ENCODE results near the gene FRAS1.
"Not testable (repeated sequence)": the region's sequence is repeated elsewhere in the genome, so short reads cannot be mapped to it uniquely, and the experiment has no call there.

Gene FRAS1

DNA sequence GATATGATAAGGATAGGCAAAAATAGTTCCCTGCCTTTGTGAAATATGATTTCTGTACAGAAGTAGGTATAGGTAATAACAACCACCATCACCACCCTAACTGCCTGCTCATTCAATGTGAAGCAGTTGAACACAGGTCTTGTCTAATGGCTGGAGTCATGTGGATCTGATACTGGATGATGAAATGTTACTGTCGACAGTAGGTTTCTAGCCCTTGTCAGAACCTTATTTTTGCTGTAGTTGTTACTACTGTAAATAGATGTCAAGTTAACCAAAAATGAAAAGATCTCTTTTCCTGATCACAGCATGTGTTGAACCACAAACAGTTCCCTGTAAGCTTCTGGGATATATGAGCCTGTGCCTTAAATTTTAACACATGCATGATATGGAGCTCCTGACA, 142.9 kb downstream of the FRAS1 start:
- H3K27ac ChIP-seq: no peak overlapping the region
- no peak overlapping the region for H3K4me3 ChIP-seq

DNA sequence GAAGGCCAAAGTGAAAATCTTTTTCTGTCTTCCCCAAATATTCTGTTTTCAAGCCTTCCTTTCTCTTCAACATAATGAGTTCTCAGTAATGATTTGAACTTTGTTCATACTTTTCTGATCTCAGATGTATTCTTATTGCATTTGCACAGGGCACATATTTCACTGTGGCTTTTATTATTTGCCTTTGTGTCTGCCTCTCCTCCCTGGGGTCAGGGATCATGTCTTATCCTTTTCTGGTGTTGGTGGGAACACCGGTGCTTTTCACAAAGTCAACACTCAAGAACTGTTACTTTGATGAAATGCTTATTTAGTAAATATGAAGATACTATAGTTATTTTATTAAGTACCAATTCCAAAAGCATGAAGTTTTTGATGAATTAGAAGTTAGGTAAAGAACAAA, 143.8 kb downstream of the FRAS1 start:
- Histone ChIP-seq H3K4me3 (no peak overlapping the region), H3K27ac (no peak overlapping the region)

DNA sequence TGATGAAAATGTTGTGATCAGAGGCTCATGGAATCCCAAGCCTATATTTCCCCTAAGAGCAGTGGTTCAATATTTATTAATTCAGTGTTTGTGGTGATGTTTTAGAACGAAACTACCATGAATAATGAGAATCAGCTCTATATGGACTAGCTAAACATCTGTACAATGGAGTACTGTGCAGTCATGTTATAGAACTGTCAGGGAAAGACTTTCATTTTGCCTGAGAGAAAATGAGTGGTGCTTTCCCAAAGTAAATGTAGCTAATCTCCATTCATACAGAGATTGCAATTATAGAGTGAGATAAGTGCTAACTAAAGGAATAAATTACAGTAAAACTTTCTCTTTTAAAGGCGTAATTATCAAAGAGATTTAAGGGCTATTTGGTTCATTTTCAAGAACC, 147.1 kb downstream of the FRAS1 start:
- H3K4me3 ChIP-seq: no peak overlapping the region
- no peak overlapping the region for H3K27ac ChIP-seq

DNA sequence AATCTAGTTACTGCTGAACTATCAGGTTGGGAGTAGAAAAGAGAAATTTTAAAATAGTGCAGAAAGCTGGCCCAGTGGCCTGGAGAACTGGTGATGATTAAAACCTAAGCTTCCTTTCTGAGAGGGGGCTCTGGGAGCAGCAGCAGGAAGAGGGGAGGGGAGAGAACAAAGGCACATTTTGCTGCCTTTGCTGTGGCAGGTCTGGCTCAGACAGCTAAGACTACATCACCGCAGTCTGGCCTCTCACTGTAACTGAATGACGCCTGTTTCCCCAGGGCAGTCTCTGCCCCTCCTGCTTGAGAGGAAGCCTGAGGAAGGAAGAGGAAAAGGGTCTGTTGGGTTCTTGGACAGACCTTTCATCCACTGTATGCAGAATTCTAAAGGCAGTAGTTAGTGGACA, 148.5 kb downstream of the FRAS1 start:
- H3K4me3 ChIP-seq: no peak overlapping the region
- no peak overlapping the region for H3K27ac ChIP-seq

DNA sequence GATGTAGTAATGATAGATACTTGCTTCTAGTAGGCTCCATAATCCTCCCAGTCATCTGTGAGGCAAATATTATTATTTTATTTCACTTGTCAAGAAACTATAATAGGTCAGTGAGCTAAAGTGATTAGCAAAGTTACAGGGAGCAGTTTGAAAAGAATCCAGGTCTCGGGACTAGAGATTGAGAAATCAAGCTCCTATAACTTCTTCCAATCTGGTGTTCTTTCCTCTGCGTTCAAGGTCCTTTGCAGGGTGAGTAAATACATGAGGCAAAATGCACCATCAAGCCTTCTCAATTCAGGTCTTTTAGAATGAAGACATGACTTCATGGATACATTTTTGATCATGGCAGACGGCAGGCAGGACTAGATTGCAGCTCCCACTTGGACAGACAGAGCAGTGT, 150.4 kb downstream of the FRAS1 start:
- no peak overlapping the region for H3K4me3 ChIP-seq
- H3K27ac ChIP-seq: no peak overlapping the region

DNA sequence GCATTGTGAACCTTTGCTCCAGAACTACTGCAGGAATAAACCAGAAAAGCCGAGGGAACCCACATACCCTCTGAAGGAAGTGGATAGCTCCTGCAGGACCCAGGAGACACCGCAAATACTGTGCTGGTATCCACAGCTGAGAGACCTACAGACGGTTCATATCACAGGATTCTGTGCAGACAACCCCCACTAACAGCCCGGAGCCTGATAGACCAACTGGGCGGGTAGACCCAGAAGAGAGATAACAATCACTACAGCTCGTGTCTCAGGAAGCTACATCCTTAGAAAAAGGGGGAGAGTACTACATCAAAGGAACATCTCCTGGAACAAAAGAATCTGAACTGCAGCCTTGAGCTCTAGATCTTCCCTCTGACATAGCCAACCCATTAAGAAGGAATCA, 150.8 kb downstream of the FRAS1 start:
- Histone ChIP-seq H3K27ac (no peak overlapping the region), H3K4me3 (no peak overlapping the region)

DNA sequence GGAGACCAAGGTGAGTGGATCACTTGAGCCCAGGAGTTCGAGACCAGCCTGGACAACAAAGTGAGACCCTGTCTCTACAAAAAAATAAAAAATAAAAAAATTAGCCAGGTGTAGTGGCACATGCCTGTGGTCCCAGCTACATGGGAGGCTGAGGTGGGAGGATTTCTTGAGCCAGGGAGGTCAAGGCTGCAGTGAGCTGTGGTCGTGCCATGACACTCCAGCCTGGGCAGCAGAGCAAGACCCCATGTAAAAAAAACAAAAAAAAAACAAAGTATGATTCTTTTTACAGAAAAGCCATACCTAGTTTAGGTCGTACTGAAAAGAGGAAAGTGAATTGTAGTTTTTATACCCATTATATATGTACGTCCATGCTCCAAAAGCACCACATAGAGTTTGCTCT, 151.8 kb downstream of the FRAS1 start:
- not testable (repeated sequence) for H3K4me3 ChIP-seq, H3K27ac ChIP-seq

DNA sequence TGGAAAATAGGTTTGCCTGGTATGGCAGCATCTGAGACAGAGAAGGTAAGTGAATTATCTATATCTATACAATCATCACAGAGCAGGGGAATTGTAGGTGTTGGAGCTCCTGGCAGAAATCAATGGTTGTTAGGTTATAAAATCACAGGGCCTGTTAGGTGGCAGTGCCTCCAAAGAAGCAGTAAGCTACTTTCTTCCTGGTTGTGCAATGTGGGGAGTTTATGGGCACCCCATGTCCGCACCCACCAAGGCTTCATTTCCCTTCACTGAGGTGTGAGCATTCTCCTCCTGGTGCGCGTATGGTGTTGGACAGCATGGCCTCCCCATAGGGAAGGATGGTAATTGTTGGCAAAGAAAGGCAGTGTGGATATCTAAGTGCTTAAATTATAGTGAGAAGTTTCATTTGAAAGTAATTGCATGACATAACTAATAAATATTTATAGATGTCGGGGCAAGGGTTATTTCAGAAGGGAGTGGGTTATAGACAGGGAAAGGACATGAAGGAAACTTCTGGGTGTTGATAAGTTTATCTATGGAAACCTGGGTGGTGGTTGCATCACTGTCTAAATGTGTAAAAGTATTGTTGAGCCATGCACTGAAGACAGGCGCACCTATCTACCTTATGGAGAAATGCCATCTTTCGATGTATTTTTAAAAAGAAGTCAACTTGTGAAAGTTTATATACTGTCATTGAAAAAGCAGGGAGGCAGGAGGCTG, 153.7 kb downstream of the FRAS1 start:
- H3K27ac ChIP-seq: no peak overlapping the region
- no peak overlapping the region for H3K4me3 ChIP-seq

DNA sequence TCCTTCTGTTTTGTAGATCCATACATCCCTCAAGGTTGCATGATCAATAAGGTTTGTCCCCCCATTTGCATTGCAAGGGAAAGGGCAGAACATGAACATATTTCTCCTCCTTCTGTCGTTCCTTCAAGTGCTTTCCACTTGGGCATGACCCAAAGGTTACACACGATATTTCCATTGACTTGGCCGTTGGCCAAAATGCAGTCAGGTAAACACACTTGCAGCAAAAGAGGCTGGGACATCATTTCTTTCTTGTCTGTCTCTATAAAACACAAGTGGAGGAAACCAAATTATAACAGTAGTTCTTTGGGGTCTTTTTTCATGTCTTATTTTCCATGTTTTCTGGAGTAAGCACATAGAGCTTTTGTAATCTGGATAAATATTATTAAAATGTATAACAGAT, 156.1 kb downstream of the FRAS1 start:
- no peak overlapping the region for H3K4me3 ChIP-seq
- H3K27ac ChIP-seq: no peak overlapping the region

DNA sequence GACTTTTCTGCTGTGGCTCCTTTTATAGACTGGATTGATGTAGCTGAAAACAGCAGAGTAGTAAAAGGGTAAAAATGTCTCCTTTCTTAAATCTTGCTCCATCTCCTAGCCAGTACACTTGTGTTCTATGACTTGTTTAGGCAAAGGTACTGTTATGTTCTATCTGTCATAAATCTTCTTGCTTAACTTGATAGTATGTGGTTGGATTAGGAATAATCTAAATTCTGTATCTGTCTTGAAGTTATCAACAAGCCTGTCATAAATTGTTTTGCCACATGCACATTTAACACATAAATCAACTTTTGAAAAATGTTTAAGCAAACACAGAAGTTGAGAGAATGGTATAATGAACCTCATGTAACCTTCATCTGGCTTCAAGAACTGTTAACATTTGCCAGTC, 157.0 kb downstream of the FRAS1 start:
- H3K27ac ChIP-seq: no peak overlapping the region
- H3K4me3 ChIP-seq: no peak overlapping the region

DNA sequence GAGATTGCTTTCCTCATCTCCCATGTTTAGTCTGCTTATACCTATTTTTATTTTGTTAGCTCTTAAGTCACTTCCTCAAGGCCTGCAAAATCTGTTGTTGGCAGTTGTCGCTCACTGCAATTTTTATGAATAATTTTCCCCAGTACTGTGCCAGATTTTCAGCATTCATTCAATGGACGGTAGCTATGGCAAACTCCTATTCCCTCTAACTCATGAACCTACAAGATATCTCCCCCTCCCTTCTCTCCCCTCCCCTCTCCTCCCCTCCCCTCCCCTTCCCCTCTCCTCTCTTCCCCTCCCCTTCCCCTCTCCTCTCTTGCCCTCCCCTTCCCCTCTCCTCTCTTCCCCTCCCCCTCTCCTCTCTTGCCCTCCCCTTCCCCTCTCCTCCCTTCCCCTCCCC, 160.4 kb downstream of the FRAS1 start:
- H3K4me3 ChIP-seq: no peak overlapping the region
- H3K27ac ChIP-seq: no peak overlapping the region

DNA sequence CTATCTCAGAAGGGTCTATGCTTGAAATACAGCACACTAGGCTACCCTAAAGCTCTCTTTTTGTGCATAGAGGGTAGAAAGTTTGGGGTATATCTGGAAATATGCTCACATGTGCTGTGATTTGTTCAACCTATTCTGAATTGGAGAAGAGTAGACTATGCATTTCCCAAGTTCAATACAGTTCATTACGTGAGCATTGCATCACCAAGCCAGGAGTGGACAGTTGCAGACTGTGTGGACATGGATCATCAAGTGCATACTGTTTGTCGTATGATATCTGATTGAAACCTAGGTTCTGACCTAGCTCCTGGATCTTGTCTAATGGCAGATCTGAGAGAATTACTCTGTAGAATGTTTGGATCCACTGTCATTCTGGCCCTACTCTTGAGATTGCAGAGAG, 161.1 kb downstream of the FRAS1 start:
- no peak overlapping the region for H3K4me3 ChIP-seq
- no peak overlapping the region for H3K27ac ChIP-seq

DNA sequence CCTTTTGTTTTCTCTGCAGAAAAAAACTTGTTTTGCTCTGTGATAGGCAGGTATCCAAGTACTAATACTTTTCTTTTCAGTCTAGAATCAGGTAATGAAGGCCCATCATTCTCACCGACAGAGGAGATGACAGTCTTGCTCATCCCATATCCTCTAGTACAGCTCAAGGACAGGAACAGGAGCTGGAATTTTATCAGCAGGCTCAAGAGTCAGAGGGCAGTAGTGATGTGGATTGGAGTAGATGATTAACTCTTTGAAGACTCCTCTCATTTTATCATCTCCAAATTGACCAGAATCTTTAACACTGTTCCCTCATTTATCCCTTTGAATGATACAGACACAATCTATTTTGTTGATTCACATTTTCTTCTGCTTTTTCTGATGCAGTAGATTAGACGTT, 162.7 kb downstream of the FRAS1 start:
- Histone ChIP-seq H3K27ac (no peak overlapping the region), H3K4me3 (no peak overlapping the region)

DNA sequence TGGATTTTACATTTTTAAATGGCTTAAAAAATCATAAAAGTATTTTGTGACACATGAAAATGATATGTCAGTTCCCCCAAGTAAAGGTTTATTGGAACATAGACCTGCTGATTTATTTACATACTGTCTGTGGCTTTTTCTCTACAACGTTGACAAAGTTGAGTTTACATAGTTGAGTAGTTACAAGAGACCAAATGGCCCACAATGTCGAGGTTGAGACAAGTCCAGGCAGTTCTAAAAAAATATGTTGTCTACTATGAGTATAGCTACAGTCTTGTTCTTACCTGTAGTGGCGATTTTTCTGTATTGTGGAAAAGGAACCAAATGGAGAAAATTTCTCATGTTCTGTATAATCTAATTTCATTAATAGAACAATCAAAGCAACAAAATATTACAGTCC, 163.2 kb downstream of the FRAS1 start:
- Histone ChIP-seq H3K4me3 (no peak overlapping the region), H3K27ac (no peak overlapping the region)

DNA sequence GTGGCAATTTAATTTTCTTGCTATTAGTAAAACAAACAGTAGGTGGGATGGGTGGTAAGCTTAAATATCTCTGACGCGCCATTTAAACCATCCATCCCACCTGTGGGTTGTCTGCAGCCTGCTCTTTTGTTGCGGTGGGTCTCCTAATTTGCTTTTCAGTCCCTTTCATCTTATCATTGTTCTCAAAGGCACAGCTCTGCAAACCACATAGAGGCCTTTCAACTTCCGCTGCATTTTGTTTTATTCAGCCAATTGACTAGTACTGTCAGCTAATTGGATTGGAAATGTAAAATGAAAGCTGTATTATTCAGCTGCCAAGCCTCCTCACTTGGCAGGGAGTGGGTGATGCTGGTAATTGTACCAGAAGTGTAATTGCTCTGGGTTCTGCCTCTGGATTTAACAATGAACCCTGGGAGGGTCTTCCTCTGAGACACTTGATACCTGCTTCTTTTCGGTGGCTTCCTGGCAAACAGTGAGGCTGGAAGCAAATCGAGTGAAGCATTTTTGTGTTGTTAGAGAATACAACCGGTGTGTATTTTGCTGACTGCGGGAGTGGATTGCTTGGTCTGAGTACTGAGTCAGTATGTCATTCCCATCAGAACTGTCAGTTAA, 165.6 kb downstream of the FRAS1 start:
- Histone ChIP-seq H3K4me3 (no peak overlapping the region), H3K27ac (no peak overlapping the region)

DNA sequence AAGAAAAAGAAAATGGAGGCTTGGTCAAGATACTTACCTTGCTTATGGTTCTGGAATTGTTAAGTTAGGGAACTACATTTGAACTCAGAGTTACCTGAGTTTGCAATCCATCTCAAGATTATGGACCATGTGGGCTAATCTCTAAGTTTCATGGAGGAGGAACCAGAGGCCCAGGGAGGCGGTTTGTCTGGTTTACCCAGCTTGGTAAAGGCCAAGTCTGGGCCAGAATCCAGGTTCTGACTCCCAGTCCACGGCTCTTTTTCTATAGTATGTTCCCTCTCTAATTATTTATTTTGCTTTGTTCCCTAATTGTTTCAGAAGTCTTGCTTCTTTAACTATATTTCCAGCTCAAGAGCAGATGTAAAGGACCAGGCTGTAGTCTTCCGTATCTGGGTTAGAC, 168.1 kb downstream of the FRAS1 start:
- no peak overlapping the region for H3K27ac ChIP-seq
- no peak overlapping the region for H3K4me3 ChIP-seq

DNA sequence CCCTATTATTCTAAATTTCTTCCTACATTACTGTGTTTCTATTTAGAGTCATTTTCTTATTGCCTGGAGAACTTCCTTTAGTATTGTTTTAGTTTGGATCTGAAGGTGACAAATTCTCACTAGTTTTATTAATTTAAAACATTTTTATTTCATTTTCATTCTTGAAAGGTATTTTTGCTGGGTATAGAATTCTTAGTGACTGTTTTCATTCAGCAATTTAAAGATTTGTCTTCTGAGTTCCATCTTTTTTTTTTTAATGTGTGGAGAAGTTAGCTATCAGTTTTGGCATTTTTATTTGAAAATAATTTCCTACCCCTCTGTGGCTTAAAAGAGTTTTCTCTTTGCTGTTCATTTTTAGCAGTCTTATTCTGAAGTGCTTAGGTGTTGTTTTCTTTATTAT, 169.2 kb downstream of the FRAS1 start:
- Histone ChIP-seq H3K4me3 (no peak overlapping the region), H3K27ac (no peak overlapping the region)

DNA sequence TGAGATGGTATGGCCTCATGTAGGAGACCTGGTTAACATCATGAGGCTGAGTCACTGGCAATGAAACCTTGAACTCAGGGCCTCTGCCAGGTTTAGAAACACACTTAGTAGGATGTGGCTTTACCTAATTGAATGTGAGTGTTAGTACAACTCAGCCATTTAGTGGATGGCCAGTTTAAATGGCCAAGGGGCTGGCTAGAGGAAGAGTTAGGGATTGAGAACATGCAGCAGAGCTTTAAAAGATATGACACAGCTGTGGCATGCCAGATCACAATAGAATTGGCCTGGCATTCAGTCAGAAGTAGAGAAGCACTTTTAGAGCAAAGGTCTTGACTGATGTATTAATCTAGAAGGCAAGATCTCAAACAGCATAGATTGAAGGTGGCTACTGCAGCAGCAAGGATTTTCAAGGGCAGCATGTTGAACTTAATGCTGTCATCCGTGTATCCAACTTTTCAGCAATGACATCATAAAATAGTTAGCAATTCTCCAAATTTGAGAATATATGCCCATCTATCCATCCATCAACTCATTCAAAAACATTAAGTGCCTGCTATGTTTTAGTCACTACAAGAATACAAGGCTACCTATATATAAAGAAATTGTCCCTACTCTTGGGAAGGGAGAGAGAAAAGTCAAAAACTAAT, 170.4 kb downstream of the FRAS1 start:
- Histone ChIP-seq H3K27ac (no peak overlapping the region), H3K4me3 (no peak overlapping the region)

DNA sequence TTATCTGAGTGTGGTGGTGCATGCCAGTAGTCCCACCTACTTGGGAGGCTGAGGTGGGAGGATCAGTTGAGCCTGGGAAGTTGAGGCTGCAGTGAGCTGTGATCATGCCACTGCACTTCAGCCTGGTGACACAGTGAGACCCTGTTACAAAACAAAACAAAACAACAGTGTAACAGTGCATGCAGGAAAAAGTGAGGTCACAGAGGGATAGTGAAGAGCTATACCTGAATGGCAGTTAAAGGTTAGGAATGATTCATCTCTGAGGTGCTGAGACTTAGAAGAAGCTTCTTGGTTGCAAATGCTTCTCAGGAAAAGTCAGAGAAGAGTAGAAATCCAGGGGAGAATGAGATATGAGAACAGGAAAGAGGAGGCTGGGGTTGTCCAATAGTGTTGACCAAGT, 178.7 kb downstream of the FRAS1 start:
- H3K27ac ChIP-seq: no peak overlapping the region
- no peak overlapping the region for H3K4me3 ChIP-seq

DNA sequence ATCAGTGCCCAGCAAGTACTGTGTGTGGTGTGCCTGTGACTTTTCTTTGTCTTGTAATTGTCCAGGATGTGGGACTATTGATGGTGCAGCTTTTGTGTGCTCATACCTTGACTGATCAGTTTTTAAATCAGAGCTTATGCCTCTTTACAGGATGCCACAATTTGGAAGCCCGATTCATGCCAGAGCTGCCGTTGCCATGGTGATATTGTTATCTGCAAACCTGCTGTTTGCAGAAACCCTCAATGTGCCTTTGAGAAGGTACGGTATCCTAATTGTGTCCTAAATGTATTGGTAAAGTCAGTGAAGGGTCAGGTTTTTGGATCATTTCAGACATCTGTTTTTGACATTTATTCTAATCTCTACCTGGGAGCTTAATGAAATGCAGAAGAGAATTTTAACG, 180.2 kb downstream of the FRAS1 start:
- Histone ChIP-seq H3K27ac (no peak overlapping the region), H3K4me3 (no peak overlapping the region)

DNA sequence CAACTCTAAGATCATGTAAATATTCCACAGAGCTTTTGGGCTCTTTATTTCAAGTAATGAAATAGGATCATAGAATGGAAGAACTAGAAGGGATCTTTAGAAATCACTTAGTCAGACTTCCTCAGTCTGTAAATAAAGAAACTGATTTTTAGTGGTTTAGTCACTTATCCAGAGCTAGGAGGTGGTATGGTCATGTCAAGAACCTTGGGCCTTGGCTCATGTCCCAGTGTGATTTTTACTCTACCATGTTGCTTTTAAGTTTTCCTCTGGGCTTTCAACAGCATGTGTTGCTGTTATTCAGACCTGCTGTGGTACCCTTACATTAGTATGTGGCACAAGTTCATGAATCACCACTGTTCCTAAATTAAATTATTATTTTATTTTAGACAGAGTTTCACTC, 184.9 kb downstream of the FRAS1 start:
- no peak overlapping the region for H3K4me3 ChIP-seq
- no peak overlapping the region for H3K27ac ChIP-seq
